ENCODE measurements around the gene TSPOAP1.

- TF ChIP-seq CTCF (conservative IDR thresholded peaks at IDR 0.05; ENCODE audit: low read length) (no peak), EZH2phosphoT487 (IDR thresholded peaks at IDR 0.05; ENCODE audit: borderline replicate concordance) (no peak)
Measured at GRCh38 chr17:58364270-58364942, 35.8 kb upstream of the TSPOAP1 start.
